GM21390 (cell line): Measurements from ENCODE around the gene UBAP1L.
"Not testable (repeated sequence)": the region's sequence is repeated elsewhere in the genome, so short reads cannot be mapped to it uniquely, and the experiment has no call there.

Experiments used
- ATAC-seq: cut with Tn5 transposase; IDR thresholded peaks from one replicate; pipeline ENCODE4 v1.9.1; 2021; ENCODE audit not compliant: unreplicated experiment

Gene UBAP1L

DNA sequence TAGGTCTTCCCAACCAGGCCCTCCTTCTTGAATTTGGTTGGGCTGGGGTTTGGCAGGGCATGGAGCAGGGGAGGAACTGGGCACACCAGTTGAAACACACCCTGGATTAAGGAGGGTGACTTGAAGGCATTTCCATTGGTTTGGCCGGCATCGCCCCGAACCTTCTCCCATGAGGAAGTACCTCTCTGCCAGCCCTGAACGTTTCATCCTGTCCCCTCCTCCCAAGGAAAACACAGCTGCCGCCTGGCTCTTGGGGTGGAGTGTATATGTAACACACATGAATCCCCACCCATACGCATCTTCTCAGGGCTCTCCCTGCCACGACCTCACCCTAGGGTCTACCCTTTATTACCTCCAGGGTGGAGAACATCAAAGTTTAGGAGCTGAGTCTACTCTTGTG lies 14.6 kb downstream of the UBAP1L start:
- ATAC-seq: no peak

DNA sequence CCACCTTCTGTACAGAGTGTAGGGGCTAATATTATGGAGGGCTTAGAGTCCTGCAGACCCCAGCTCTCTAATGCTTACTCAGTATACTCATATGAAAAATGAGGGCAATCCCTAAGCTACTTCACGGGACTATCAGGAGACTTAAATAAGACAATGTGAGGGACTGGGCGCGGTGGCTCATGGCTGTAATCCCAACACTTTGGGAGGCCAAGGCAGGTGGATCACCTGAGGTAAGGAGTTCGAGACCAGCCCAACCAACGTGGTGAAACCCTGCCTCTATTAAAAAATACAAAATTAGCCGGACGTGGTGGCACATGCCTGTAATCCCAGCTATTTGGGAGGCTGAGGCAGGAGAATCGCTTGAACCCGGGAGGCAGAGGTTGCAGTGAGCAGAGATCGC lies 15.2 kb downstream of the UBAP1L start:
- not testable (repeated sequence) for ATAC-seq

DNA sequence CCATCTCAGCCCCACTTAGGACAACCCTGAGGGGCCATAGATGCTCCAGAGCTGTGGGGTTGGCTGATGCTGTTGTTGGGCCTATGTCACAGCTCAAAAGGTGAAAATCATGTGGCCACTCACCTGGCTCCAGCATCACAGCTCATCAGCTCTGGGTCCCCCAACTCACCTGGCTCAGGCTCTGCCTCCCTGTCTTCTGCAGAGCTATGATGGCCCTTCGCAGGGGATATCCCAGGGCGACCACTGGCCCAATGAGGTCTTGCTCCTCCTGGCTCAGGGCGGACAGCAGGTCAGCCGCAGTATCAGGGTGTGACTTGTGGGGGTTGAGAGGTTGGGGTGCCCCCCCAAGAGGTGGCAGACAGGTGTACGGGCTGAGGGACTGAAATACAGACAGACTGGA lies 15.7 kb downstream of the UBAP1L start:
- no peak for ATAC-seq

DNA sequence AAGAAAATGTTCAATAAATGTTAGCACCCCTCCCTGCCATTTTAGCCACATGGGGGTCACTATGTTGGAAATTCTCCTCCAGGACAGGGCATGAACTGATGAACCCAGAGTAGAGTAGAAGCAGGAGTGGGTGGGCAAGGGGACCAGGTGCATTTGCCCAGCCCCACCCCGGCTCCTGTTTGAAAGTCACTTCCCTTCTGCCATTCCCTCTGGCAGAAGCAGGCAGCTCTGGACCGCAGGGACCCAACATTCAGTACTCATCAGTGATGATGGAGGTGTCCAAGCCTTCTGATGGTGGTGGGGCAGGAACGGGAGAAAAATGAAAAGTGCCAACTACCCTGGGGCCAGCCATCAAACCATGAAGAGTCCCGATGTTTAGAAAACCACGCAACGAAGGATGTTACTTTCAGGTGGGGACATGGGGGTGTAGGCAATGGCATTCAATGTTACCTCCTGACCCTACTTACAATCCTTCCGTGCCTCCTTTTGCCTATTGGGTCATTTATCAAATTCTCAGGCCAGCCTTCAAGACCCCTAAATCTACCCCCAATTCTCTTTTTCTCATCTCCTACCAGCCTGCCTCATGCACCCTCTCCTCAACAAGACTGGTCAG lies 17.2 kb downstream of the UBAP1L start:
- no peak for ATAC-seq

DNA sequence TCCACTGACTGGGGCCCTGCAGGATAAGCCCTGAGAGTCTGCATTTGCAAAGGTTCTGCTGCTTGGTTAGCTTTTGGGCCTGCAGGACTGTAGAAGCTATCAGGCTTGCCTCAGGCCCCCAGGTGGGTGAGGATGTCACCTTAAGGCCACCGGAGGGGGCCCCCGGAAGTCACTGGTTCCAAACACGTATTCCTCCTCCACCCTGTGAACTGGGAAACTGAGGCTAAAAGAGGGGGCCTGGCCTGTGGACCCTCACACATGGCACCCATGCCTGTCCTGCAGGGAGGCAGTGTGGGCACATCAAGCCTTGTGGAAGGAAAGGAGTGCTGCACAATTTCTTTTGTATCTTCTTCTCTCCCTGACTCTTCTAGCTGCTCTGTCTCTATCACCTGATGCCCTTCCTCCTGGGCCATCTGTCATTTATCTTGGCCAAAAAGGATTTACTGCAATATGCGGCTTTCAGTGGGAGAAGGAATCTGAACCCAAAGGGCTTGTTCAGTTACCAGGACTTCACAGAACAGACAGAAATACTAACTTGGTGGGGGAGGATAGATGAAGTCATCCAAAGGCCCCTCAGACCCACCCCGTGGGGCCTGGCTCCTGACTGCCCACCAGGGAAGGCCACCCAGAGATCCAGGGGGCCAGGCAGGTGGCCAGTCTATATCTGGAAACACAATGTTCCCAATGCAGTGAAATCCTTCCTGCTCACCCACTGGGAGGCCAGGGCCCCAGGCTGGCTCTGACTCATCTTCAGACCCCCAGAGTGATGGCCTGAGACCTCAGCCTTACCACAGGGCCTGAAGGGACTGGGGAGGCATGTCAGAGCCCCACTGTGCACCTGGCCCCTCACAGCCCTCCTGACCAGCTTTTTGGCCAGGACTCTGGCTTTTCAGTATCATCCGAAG lies 18.3 kb downstream of the UBAP1L start:
- ATAC-seq: no peak

DNA sequence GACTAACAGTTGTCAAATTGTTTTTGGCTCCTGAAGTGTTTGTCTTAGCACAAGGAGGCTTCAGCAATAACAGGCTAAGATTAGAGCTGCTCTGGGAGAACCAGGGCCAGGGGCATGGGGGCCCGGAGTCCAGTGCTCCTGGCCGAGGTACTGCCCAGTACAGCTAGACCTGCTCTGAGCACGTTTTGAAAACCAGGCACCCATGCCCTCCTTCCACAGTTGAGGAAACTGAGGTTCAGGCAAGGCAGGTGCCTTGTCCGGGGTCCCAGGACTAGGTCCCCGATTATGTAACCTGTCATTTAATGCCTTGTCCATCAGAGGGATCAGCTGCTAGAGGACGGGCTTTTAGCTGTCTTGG lies 19.3 kb downstream of the UBAP1L start:
- ATAC-seq: no peak

DNA sequence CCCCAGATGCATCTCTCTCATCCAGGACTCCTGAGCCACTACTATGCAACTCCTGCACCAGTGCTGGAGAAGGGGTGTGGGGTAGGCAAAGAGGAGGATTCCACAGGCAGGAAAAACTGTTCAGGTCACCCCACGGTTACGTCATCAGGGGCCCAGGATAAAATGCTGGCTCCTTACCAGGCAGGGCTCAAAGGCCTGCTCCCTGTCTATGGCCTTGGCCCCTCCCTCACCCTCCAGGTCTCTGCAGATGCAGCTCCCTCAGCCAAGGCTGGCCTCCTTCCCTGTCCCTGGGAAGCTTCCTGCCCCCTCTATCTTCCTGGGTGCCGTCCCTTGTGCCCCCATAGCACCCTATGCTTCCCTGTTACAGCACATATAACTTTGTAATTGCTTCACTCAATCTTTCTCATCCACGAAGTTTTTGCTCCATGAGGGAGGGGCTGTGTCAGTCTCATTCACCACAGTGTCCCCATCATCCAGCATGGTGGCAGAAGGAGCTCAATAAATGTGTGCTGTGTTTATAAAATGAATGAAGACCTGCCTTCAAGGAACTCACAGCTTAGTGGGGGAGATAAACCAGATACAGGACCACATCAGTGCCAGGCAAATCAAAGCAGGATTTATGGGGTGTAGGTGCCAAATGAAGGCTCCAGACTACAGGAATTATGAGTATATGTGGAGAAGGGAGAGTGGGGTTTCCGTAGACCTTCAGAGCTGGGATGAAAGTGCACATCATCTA lies 19.8 kb downstream of the UBAP1L start:
- no peak for ATAC-seq

DNA sequence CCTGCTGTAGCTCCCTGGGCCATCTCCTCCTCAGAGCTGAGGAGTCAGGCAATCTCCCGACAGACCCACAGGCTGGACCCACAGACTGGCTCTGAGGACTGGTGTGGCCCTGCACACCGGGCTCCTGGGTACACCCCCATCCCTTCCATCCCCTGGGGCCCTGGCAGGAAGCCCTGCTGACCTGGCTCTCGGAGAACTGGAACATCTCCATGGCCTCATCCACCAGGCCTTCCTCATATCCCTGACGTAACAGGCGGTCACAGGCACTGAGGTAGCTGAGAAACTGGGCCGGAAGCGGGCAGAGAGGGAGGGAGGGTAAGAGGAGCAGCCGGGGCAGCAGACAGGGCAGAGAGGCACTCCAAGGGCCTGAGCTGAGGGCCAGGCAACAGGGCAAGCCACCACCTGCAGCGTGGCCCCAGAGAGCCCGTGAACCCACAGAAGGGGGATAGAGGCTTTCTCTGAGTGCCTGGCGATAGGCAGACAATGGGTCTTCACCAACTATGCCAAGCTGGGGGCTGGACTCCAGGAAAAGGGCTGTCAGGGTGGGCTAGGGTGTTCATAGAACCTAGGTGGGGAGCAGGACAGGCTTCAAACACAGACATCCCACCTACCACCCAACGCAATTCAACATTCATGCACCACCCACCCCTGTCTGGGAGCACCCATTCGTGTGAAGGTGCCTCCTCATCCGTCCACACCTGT lies 20.6 kb downstream of the UBAP1L start:
- no peak for ATAC-seq

DNA sequence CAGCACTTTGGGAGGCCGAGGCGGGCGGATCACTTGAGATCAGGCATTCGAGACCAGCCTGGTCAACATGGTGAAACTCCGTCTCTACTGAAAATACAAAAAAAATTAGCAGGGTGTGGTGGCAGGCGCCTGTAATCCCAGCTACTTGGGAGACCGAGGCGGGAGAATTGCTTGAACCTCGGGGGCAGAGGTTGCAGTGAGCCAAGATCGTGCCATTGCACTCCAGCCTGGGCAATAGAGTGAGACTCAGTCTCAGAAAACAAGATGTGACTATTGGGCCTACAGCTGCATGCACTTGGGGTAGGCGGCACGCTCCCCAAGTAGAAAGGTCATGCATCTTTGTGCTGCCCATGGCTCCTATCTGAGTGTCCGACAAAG lies 21.2 kb downstream of the UBAP1L start:
- not testable (repeated sequence) for ATAC-seq

DNA sequence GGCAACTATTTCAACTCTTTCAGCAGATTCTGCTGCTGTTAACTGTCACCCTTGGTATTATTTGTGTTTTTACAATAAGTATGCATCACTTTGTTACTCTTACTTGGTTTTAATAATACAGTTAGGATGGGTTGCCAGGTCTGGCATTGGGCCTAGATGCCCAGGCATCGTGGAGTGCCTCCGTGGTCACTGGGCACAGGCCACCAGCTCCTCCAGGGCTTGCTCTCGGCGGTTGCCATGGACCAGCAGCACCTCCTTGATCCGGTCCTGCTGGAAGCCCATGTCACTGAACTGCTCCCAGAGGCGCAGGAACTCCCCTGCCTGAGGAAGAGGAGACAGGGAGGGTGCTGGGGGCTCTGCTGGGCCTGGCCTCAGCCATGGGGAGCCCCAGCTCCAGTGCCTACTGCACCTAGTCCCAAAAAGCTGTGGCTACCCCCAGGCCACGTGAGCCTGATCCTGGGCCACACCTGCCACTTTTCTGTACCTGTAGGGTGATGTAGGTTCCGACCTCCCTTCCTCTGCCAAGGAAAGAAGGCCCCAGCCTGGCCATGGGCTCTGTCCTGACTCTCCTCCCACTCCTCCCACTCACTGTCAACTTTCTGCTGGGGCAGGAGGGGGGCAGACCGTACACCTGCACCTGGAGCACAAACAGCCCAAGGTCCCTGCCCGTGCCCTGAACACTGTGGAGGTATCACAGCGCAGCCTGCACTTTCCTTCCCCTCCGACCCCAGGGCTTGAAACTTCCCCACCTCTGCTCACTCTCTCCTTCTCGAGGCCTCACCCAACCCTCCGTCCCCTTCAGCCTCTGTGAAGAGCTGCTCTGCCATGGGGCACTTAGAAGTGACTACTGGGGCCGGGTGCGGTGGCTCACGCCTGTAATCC lies 21.8 kb downstream of the UBAP1L start:
- no peak for ATAC-seq

DNA sequence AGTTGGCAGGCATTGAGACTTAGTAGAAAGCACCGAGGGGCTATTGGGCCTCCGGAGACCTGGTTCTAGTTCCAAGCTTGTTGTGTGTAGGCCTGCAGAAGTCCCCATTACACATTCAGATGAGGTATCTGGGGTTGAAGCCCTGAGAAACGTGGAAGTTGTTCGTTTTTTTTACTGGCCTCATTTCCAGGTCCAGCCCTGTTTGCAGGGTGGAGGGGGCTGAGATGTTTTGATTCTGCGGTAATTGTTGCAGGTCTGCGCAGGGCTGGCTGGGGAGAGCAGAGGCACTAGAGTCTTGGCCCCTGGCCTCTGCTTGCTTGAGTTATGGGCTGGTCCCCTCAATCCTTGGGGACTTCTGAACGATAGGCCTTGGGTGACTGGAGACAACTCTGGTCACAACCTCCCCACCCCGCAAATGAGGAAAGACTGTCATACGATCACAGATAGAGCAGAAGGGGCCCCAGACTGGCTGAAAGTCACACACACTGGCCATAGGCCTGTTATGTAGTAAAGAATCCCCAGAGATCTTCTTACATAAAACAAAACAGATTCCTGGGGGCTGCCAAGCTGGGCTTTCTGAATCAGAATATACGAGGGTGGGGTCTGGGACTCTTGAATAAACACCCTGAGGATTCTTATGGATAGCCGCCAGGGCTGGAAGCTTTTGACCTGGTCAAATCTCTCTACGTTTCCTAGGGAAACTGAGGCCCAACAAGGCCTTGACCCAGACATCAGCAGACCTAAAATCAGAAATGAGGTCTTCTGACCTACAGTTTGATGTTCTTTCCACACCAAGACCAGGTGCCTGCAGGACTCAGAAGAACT lies 22.8 kb downstream of the UBAP1L start:
- ATAC-seq: no peak

DNA sequence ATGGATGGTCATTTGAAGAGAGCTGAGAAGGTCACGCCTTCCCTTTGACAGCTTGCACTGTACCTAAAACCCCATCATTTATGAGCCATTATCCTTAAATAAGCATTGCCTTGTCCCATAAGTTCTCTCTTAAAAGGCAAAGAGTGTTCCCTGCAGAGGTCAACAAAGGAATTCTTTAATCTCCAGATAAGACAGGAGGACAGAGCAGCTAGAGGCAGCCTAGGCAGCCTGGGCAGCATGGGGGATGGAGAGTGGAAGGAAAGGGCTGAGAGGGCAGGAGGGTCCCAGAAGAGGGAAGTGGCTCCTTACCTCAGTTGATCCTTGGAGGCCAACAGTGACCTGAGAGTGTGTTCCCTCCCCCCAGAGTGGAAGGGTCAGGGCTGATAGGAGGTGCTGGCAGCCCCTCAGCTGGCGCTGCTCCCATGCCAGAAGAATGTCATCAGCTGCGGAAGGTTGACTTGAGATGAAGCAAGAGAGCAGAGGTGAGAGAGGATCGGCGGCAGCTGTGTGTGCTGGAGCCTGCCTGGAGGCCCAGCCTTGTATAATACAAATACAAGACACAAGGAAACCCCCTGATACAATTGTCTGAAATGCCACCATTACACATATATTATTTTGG lies 25.7 kb downstream of the UBAP1L start:
- no peak for ATAC-seq

DNA sequence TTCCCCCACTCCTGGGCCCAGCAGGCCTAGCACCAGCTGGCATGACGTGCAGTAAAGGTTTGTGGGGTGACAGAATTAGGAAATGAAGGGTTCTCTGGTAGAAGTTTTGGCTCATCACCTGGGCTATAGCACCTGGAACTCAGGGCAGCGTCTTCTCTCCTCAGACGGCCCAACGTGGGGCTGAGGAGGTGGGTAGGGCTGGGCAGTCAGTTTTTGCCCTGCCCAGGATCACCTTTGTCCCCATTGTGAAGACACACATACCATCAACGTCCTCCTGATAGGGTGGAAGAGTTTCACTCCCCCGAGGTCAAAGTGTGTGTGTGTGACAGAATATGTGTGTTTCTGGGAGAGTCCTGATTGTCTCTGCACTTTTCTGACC lies 26.4 kb downstream of the UBAP1L start:
- ATAC-seq: no peak

DNA sequence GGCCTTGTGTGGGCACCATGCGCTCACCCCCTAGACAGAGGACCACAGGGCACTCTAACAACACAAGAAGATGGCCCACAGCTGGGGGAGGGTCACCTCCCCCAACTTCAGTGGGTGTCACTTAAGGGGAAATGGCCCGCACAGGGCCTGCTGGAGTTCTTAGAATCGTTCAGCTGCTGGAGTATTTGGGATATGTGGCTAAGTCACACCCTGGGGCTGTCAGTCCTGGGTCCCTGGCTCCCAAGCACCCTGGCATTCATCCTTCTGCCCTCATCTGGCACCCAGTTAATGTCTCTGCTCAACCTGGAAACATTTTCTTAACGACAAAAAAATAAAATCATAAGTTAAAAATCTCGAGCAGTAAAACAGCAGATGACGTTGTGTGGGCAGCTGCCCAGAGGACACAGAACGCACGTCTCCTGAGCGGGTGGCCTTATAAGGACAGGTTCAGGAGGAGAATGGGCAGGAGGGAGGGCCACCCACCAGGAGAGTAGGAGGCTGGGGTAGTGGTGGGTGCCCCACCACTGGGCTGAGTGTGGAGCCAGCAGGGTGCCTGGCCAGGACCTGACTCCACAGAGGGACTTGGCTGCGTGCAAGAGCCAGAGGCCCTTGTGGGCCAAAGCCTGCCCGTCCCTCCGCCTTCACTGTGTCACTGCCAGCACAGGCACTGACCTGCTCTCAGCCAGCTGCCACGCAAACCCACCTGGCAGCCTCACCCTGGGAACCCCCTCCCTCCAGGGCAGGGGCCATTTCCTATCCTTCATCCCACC lies 26.9 kb downstream of the UBAP1L start:
- no peak for ATAC-seq

DNA sequence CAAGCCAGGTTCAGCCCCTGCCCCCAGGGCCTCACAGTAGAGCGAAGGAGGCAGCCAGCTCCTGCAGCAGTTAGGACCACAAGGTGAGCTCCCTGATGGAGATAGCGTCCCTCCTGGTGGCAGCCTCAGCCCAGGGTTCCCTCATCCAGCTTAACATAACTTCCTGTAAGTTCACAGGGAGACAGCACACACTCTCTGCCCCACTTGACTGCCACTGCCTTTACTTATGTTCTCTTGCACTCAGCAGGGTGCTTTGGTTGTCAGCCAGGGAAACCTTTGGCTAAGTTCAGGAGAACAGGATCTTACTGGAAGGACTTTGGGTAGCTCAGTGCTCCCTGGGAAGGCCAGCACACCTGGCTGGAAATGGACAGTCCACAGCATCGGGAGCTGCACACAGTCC lies 27.6 kb downstream of the UBAP1L start:
- ATAC-seq: no peak

DNA sequence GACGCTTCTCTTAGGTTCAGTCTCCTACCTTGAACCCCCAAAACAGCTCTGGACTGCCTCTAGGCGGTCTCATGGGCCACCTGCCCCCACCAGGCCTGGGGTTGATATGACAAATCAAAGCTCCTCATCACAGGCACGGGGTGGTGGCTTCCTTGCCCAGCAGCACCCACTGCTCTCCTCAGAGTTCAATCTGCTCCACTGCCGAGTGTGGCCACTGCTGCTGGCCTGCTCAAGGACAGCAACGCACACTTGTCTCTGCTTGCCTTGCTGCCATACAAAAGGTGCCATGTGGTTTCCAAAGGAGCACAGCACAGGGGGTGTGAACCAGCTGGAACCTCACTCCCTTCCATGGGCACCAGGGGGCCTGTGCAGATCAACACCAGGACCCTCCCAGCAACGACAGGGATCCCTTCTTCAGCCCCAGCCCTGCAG lies 28.3 kb downstream of the UBAP1L start:
- no peak for ATAC-seq

DNA sequence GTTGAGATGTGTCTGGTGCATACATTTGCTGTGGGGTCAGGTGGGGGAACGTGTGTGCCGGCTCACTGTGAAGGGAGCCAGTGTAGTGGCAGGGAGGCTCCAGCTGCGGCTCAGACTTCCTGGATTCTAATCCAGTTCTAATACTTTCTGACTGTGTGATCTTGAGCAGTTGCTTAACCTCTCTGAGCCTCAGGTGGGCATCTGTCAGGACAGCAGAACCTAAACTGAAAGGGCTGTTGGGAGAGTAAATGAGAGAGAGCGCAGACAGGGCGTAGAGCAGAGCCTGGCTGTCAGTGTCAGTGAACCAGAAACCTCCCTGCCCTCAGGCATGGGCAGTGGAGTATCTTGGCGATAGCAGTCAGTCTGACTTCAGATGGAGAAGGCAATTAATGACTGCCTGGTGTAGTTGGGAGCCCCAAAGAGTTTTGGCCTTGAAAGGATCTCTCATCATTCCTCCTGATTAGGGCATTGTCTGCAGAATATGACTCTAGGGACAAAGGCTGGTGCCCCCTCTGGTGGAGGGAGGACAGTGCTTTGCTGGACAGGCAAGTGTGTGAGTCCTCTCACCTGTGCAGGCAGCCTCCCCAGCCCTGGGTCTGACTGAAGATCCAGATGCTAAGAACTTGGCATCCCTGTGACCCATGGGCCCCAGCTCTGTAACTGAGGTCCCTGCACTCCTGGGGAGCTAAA lies 28.9 kb downstream of the UBAP1L start:
- ATAC-seq: no peak
